ENCODE results near the gene CEBPA. TPM values are rescaled to one million over a fixed set of nuclear protein-coding genes. Genes with fewer than 3 reads are reported as not detected.

Gene CEBPA
- total RNA-seq, 1 donor from 2014 or later = 10.8 TPM

DNA sequence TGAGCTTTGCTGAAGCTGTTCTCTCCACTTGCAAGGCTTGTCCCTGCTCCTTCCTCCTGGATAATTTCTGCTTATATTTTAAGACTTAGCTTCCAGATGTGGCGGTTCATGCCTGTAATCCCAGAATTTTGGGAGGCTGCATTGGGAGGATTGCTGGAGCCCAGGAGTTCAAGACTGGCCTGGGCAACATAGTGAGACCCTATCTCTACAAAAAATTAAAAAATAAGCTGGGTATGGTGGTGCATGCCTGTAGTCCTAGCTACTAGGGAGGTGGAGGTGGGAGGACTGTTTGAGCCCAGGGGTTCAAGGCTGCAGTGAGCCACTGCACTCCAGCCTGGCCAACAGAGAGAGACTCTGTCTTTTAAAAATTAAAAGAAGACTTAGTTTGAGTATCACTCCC lies 31.6 kb downstream of the CEBPA start:
- TF ChIP-seq, protein P1, sequence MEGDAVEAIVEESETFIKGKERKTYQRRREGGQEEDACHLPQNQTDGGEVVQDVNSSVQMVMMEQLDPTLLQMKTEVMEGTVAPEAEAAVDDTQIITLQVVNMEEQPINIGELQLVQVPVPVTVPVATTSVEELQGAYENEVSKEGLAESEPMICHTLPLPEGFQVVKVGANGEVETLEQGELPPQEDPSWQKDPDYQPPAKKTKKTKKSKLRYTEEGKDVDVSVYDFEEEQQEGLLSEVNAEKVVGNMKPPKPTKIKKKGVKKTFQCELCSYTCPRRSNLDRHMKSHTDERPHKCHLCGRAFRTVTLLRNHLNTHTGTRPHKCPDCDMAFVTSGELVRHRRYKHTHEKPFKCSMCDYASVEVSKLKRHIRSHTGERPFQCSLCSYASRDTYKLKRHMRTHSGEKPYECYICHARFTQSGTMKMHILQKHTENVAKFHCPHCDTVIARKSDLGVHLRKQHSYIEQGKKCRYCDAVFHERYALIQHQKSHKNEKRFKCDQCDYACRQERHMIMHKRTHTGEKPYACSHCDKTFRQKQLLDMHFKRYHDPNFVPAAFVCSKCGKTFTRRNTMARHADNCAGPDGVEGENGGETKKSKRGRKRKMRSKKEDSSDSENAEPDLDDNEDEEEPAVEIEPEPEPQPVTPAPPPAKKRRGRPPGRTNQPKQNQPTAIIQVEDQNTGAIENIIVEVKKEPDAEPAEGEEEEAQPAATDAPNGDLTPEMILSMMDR (IDR thresholded peaks at IDR 0.05; ENCODE audit: insufficient read depth, low read length, severe bottlenecking) = no peak
- Histone ChIP-seq H3K36me3 (ENCODE audit: control insufficient read depth, insufficient read depth, low read length) (no peaks in the 10 kb centered on the region), H3K4me3 (ENCODE audit: low read depth, low read length) (no peak overlapping the region), H3K27me3 (ENCODE audit: control insufficient read depth, insufficient read depth, low read length) (no peaks in the 10 kb centered on the region)
- FAIRE-seq = no peak
- no peak for DNase-seq (ENCODE audit: low read depth)

DNA sequence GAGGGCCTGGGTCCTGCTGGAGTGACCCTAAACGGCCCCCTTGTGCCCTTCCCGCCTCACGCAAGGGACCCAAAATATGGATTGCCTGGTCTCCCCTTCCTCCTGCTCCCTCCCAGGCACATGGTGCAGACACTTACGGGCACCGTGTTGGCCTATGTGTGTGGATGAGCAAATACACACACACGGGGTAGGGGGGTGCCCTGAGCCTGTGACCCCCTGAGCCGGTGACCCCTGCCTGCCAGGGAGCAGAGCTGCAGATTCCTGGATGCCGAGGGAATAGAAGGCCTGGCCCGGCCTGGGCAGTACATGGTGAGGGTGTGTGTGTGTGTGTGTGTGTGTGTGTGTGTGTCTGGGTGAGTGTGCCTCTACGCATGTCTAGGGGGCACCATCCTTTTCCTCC lies 33.3 kb downstream of the CEBPA start:
- no peak for FAIRE-seq
- Histone ChIP-seq H3K4me3 (ENCODE audit: low read depth, low read length) (no peak overlapping the region), H3K27me3 (ENCODE audit: control insufficient read depth, insufficient read depth, low read length) (no peaks in the 10 kb centered on the region), H3K36me3 (ENCODE audit: control insufficient read depth, insufficient read depth, low read length) (no peaks in the 10 kb centered on the region)
- no peak for DNase-seq (ENCODE audit: low read depth)
- TF ChIP-seq, protein P1 (IDR thresholded peaks at IDR 0.05; ENCODE audit: insufficient read depth, low read length, severe bottlenecking) = no peak

DNA sequence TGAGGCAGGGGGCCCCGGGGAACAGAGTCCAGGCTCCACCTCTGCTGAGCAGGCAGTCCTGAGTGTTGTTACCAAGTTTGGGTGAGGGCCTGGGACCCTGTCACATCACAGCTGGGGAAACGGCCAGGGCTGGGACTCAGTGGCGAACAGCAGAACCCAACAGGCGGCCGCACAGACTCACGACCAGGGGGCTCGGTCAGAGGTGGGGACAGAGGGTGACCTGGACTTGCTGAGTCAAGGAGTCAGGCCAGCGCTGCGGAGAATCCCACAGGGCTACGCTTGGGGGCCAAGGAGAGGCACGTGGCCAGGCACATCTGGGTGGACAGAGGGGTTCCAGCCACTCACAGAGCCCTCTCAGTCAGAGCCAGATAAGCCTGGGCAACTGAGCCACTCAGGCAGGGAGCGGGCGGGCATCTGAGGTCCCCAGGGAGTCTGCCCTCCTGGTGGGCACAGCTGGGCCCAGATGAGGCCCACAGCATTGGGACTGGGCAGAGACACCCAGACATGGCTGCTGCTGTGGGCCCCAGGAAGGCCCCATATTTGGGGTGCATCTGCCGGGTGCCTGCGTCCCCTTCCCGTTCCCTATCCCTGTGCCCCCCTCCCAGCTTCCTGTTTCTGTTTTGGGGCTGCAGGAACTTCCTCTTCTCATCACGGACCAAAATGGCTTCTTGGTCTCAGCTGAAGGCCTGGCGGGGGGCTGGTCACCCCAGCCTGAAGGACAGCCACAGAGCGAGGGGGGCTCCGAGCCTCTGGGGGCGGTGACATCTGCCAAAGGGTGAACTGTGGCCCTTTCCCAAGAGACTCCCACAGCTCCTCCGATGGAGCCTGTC lies 34.0 kb downstream of the CEBPA start:
- TF ChIP-seq, protein P1 (IDR thresholded peaks at IDR 0.05; ENCODE audit: insufficient read depth, low read length, severe bottlenecking) = no peak
- H3K27me3 ChIP-seq (ENCODE audit: control insufficient read depth, insufficient read depth, low read length) = no peaks in the 10 kb centered on the region
- FAIRE-seq (no peak), DNase-seq (ENCODE audit: low read depth) (no peak)
- H3K36me3 ChIP-seq (ENCODE audit: control insufficient read depth, insufficient read depth, low read length) = no peaks in the 10 kb centered on the region
- no peak overlapping the region for H3K4me3 ChIP-seq (ENCODE audit: low read depth, low read length)

DNA sequence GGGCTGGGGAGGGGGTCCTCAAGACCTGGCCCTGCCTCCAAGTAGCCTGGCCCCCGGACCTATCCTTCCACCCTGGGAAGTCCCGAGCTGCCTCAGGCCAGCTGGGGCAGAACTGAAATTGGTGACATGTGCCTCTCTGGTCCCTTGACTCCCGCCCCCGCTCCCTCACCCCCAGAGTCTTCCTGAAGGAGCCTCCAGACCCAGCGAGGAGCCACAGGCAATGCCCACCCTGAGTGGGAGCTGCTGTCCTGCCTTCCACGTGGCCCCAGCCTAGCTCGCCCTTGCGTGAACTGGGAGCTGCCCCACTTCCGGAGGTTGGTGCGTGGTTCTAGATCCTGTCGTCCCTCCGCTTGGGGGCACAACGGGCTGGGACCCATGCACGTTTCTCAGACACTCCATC lies 34.6 kb downstream of the CEBPA start:
- Histone ChIP-seq H3K27me3 (ENCODE audit: control insufficient read depth, insufficient read depth, low read length) (no peaks in the 10 kb centered on the region), H3K4me3 (ENCODE audit: low read depth, low read length) (no peak overlapping the region), H3K36me3 (ENCODE audit: control insufficient read depth, insufficient read depth, low read length) (no peaks in the 10 kb centered on the region)
- TF ChIP-seq, protein P1 (IDR thresholded peaks at IDR 0.05; ENCODE audit: insufficient read depth, low read length, severe bottlenecking) = no peak
- DNase-seq (ENCODE audit: low read depth) = no peak
- no peak for FAIRE-seq

DNA sequence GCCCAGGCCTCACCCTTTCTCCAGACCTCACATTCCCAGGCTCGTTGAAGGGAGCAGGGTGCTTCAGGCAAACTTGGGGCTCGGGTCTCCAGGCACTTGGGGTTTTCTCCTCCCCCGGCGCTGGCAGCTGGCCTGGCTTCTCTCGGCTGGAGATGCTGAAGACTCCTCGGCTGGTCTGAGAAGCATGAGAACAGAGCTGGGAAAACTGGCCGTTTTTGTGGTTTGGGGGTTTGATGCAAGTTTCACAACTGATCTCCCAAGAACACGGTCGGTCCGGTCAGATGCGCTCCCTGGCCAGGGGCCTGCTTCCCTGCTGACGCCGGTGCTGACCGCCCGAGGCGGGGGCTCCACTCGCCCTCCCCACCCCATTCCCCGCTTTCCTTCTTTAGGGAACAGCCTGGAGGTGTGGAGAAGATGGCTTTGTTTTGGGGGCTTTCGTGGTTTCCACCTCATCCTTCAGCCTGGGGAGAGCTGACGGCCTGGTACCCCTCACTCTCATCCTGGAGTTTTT lies 35.3 kb downstream of the CEBPA start:
- TF ChIP-seq, protein P1 (IDR thresholded peaks at IDR 0.05; ENCODE audit: insufficient read depth, low read length, severe bottlenecking) = no peak
- no peak overlapping the region for H3K4me3 ChIP-seq (ENCODE audit: low read depth, low read length)
- no peaks in the 10 kb centered on the region for H3K27me3 ChIP-seq (ENCODE audit: control insufficient read depth, insufficient read depth, low read length)
- no peaks in the 10 kb centered on the region for H3K36me3 ChIP-seq (ENCODE audit: control insufficient read depth, insufficient read depth, low read length)
- FAIRE-seq = no peak
- no peak for DNase-seq (ENCODE audit: low read depth)
